Activated CD8-positive, alpha-beta T cell treated with anti-CD3 and anti-CD28 coated beads, Interleukin-2, amount 10 ng/mL, durations not matched to agents 7 days and 5 days (primary cell): ENCODE measurements around the gene TBL1XR1. TPM values are rescaled to one million over a fixed set of nuclear protein-coding genes. Genes with fewer than 3 reads are reported as not detected.

ENCODE experiments used
- ATAC-seq: fragments of 150-1000 bp; cut with Tn5 transposase; one replicate; pipeline ENCODE4 v1.10.0; 2021; ENCODE audit warnings: moderate library complexity
- CTCF ChIA-PET: fragments of 350-600 bp; sonication (Branson Sonifier 250); formaldehyde crosslinking; loops from one replicate; lab custom pipeline; 2021; ENCODE audit warnings: antibody characterized with exemption; lab: Charles Lee
- POLR2A ChIA-PET: fragments of 350-600 bp; sonication (Branson Sonifier 250); formaldehyde crosslinking; loops from one replicate; lab custom pipeline; 2021; ENCODE audit warnings: antibody characterized with exemption; lab: Charles Lee
- DNase-seq: peaks from one replicate; pipeline ENCODE4 v3.0.0-alpha.2; 2020
- H3K27ac Mint-ChIP-seq: one replicate; pipeline ENCODE4 v1.8.0; 2021; ENCODE audit warnings: mild to moderate bottlenecking, mixed read lengths
- H3K27me3 Mint-ChIP-seq: one replicate; pipeline ENCODE4 v1.8.0; 2021; ENCODE audit warnings: low read depth, mixed read lengths
- H3K36me3 Mint-ChIP-seq: one replicate; pipeline ENCODE4 v1.8.0; 2021; ENCODE audit warnings: low read depth, mixed read lengths
- H3K4me1 Mint-ChIP-seq: one replicate; pipeline ENCODE4 v1.8.0; 2021; ENCODE audit warnings: low read depth, mixed read lengths
- H3K4me3 Mint-ChIP-seq: one replicate; pipeline ENCODE4 v1.8.0; 2021; ENCODE audit warnings: mild to moderate bottlenecking, mixed read lengths
- H3K9me3 Mint-ChIP-seq: one replicate; pipeline ENCODE4 v1.8.0; 2022; ENCODE audit warnings: mixed read lengths; ENCODE audit not compliant: insufficient read depth
- total RNA-seq, 2 experiments: library from RNA; stranded (reverse); gene quantifications; one replicate each; pipeline ENCODE4 v1.2.3, GENCODE V29; 2021

Gene TBL1XR1
- total RNA-seq, 2 experiments from 2014 or later = 165 to 166 TPM

GRCh38 chr3:177150970-177151627 lies 46.2 kb downstream of the TBL1XR1 start:
- POLR2A ChIA-PET = interaction anchor here (0.6 to 1.5 kb wide), 3 partner anchors 10 to 113 kb away, joined by 3 to 5 read pairs (median 5); no protein-coding TSS in a partner anchor
- CTCF ChIA-PET = interaction anchor here (0.7 to 1.3 kb wide), 6 partner anchors 9 to 100 kb away, joined by 3 to 4 read pairs (median 3); no protein-coding TSS in a partner anchor
- ATAC-seq (peak; percentile 69), DNase-seq (no peak)
- Mint-ChIP-seq H3K4me3 (no peak overlapping the region), H3K4me1 (peaks cover 52% of the 10 kb centered on the region), H3K36me3 (peaks cover 24% of the 10 kb centered on the region), H3K9me3 (no peaks in the 10 kb centered on the region), H3K27me3 (no peaks in the 10 kb centered on the region), H3K27ac (peak overlapping the region; percentile 63)

- CTCF ChIA-PET = interaction anchor here (0.7 to 1.3 kb wide), 7 partner anchors 9 to 99 kb away, joined by 3 to 4 read pairs (median 3); no protein-coding TSS in a partner anchor
Observed at GRCh38 chr3:177150218-177150916, 46.9 kb downstream of the TBL1XR1 start.

GRCh38 chr3:177149106-177149505 lies 48.2 kb downstream of the TBL1XR1 start:
- ChIA-PET POLR2A (interaction anchor here (0.7 to 1.5 kb wide), 3 partner anchors 44 to 659 kb away, joined by 3 read pairs; no protein-coding TSS in a partner anchor), CTCF (interaction anchor here (1.4 kb wide), 1 partner anchor 11 kb away, joined by 3 read pairs; no protein-coding TSS in a partner anchor)
- peaks cover 29% of the 10 kb centered on the region for H3K36me3 Mint-ChIP-seq
- H3K27me3 Mint-ChIP-seq = no peaks in the 10 kb centered on the region
- no peak for ATAC-seq
- no peaks in the 10 kb centered on the region for H3K9me3 Mint-ChIP-seq
- peaks cover 67% of the 10 kb centered on the region for H3K4me1 Mint-ChIP-seq
- no peak overlapping the region for H3K4me3 Mint-ChIP-seq
- no peak for DNase-seq
- no peak overlapping the region for H3K27ac Mint-ChIP-seq

More at GRCh38 chr3:177150218-177150916, 46.9 kb downstream of the TBL1XR1 start:
- no peak overlapping the region for H3K27ac Mint-ChIP-seq
- H3K36me3 Mint-ChIP-seq = peaks cover 31% of the 10 kb centered on the region
- H3K9me3 Mint-ChIP-seq = no peaks in the 10 kb centered on the region
- H3K27me3 Mint-ChIP-seq = no peaks in the 10 kb centered on the region
- no peak overlapping the region for H3K4me3 Mint-ChIP-seq
- ATAC-seq = no peak
- H3K4me1 Mint-ChIP-seq = peaks cover 59% of the 10 kb centered on the region
- POLR2A ChIA-PET = interaction anchor here (0.6 to 1.5 kb wide), 4 partner anchors 10 to 113 kb away, joined by 3 to 5 read pairs (median 4); no protein-coding TSS in a partner anchor
- DNase-seq = no peak

- Mint-ChIP-seq H3K4me1 (peaks cover 74% of the 10 kb centered on the region), H3K4me3 (no peak overlapping the region), H3K27ac (peak overlapping the region; percentile 35), H3K27me3 (no peaks in the 10 kb centered on the region), H3K36me3 (peaks cover 32% of the 10 kb centered on the region), H3K9me3 (no peaks in the 10 kb centered on the region)
- DNase-seq (no peak), ATAC-seq (no peak)
- ChIA-PET CTCF (interaction anchor here (0.9 to 1.0 kb wide), 2 partner anchors 19 to 95 kb away, joined by 3 read pairs; no protein-coding TSS in a partner anchor), POLR2A (interaction anchor here (1.1 to 3.4 kb wide), 3 partner anchors 13 to 49 kb away, joined by 3 to 52 read pairs (median 4); partner anchors contain the start of gene TBL1XR1)
Observed at GRCh38 chr3:177147790-177148189, 49.5 kb downstream of the TBL1XR1 start.

GRCh38 chr3:177146646-177147045 lies 50.6 kb downstream of the TBL1XR1 start:
- ATAC-seq (no peak), DNase-seq (no peak)
- Mint-ChIP-seq H3K36me3 (peaks cover 29% of the 10 kb centered on the region), H3K27ac (peak overlapping the region; percentile 20), H3K4me1 (peaks cover 74% of the 10 kb centered on the region), H3K27me3 (no peaks in the 10 kb centered on the region), H3K4me3 (no peak overlapping the region), H3K9me3 (no peaks in the 10 kb centered on the region)
- CTCF ChIA-PET = interaction anchor here (1.6 to 2.5 kb wide), 5 partner anchors 23 to 213 kb away, joined by 4 to 11 read pairs (median 8); no protein-coding TSS in a partner anchor
- POLR2A ChIA-PET = interaction anchor here (1.3 to 3.4 kb wide), 3 partner anchors 10 to 280 kb away, joined by 3 to 52 read pairs (median 4); partner anchors contain the start of gene TBL1XR1

GRCh38 chr3:177145954-177146353 lies 51.3 kb downstream of the TBL1XR1 start:
- ATAC-seq (no peak), DNase-seq (no peak)
- H3K9me3 Mint-ChIP-seq = no peaks in the 10 kb centered on the region
- no peaks in the 10 kb centered on the region for H3K27me3 Mint-ChIP-seq
- peaks cover 26% of the 10 kb centered on the region for H3K36me3 Mint-ChIP-seq
- no peak overlapping the region for H3K4me3 Mint-ChIP-seq
- ChIA-PET POLR2A (interaction anchor here (0.6 to 3.4 kb wide), 6 partner anchors 11 to 281 kb away, joined by 3 to 52 read pairs (median 4); partner anchors contain the start of gene TBL1XR1), CTCF (interaction anchor here (1.0 to 2.5 kb wide), 9 partner anchors 13 to 534 kb away, joined by 3 to 11 read pairs (median 7); no protein-coding TSS in a partner anchor)
- H3K27ac Mint-ChIP-seq = peak overlapping the region; percentile 77
- peaks cover 70% of the 10 kb centered on the region for H3K4me1 Mint-ChIP-seq

GRCh38 chr3:177145381-177145780 lies 51.9 kb downstream of the TBL1XR1 start:
- peaks cover 65% of the 10 kb centered on the region for H3K4me1 Mint-ChIP-seq
- H3K27ac Mint-ChIP-seq = peak overlapping the region; percentile 77
- peaks cover 24% of the 10 kb centered on the region for H3K36me3 Mint-ChIP-seq
- H3K27me3 Mint-ChIP-seq = no peaks in the 10 kb centered on the region
- CTCF ChIA-PET = interaction anchor here (1.0 to 2.5 kb wide), 9 partner anchors 13 to 534 kb away, joined by 3 to 11 read pairs (median 7); no protein-coding TSS in a partner anchor
- ATAC-seq (peak; percentile 16), DNase-seq (no peak)
- peak overlapping the region; percentile 48 for H3K4me3 Mint-ChIP-seq
- no peaks in the 10 kb centered on the region for H3K9me3 Mint-ChIP-seq
- POLR2A ChIA-PET = interaction anchor here (0.8 to 3.4 kb wide), 7 partner anchors 11 to 534 kb away, joined by 3 to 52 read pairs (median 4); partner anchors contain the start of gene TBL1XR1

- Mint-ChIP-seq H3K4me3 (peak overlapping the region; percentile 48), H3K27ac (peak overlapping the region; percentile 77), H3K27me3 (no peaks in the 10 kb centered on the region), H3K36me3 (peaks cover 23% of the 10 kb centered on the region), H3K9me3 (no peaks in the 10 kb centered on the region), H3K4me1 (peaks cover 65% of the 10 kb centered on the region)
- POLR2A ChIA-PET = interaction anchor here (0.9 to 3.4 kb wide), 3 partner anchors 52 to 535 kb away, joined by 4 to 52 read pairs (median 5); partner anchors contain the start of gene TBL1XR1
- peak; percentile 69 for ATAC-seq
- CTCF ChIA-PET = interaction anchor here (1.3 to 2.5 kb wide), 6 partner anchors 14 to 215 kb away, joined by 5 to 11 read pairs (median 8); no protein-coding TSS in a partner anchor
- no peak for DNase-seq
Observed at GRCh38 chr3:177144922-177145321, 52.4 kb downstream of the TBL1XR1 start.

- DNase-seq = no peak
- ATAC-seq = peak; percentile 8
- H3K4me3 Mint-ChIP-seq = no peak overlapping the region
- peaks cover 77% of the 10 kb centered on the region for H3K4me1 Mint-ChIP-seq
- no peaks in the 10 kb centered on the region for H3K27me3 Mint-ChIP-seq
- peak overlapping the region; percentile 2 for H3K27ac Mint-ChIP-seq
- ChIA-PET POLR2A (interaction anchor here (1.0 to 3.6 kb wide), 2 partner anchors 50 to 53 kb away, joined by 3 to 15 read pairs; no protein-coding TSS in a partner anchor), CTCF (no interaction called here)
- peaks cover 39% of the 10 kb centered on the region for H3K36me3 Mint-ChIP-seq
- H3K9me3 Mint-ChIP-seq = no peaks in the 10 kb centered on the region
Observed at GRCh38 chr3:177141899-177142646, 55.2 kb downstream of the TBL1XR1 start.

- DNase-seq (no peak), ATAC-seq (no peak)
- H3K4me3 Mint-ChIP-seq = no peak overlapping the region
- CTCF ChIA-PET = interaction anchor here (1.1 kb wide), 1 partner anchor 56 kb away, joined by 4 read pairs; no protein-coding TSS in a partner anchor
- peaks cover 77% of the 10 kb centered on the region for H3K4me1 Mint-ChIP-seq
- H3K36me3 Mint-ChIP-seq = peaks cover 45% of the 10 kb centered on the region
- no peak overlapping the region for H3K27ac Mint-ChIP-seq
- H3K9me3 Mint-ChIP-seq = no peaks in the 10 kb centered on the region
- POLR2A ChIA-PET = interaction anchor here (0.6 to 3.6 kb wide), 4 partner anchors 9 to 218 kb away, joined by 3 to 15 read pairs (median 4); no protein-coding TSS in a partner anchor
- H3K27me3 Mint-ChIP-seq = no peaks in the 10 kb centered on the region
Observed at GRCh38 chr3:177141471-177141870, 55.8 kb downstream of the TBL1XR1 start.
